GM23338 (cell line): ENCODE measurements around the gene LRRC10B.

Source experiments
- EZH2 ChIP-seq: fragments of 200-600 bp; sonication (generic); IDR thresholded peaks from one replicate; pipeline ENCODE4 v1.8.0; 2017; ENCODE audit warnings: antibody characterized with exemption, mild to moderate bottlenecking, low read depth; ENCODE audit not compliant: unreplicated experiment
- EZH2phosphoT487 ChIP-seq: fragments of 200-600 bp; sonication (generic); IDR thresholded peaks from one replicate; pipeline ENCODE4 v1.8.1; 2018; ENCODE audit warnings: antibody characterized with exemption; ENCODE audit not compliant: unreplicated experiment
- POLR2AphosphoS5 ChIP-seq: IDR thresholded peaks from 2 replicates; pipeline ENCODE4 v1.6.1; 2016; ENCODE audit warnings: antibody characterized with exemption, low read depth
- TF ChIP-seq, protein P1 (sequence below), 2 experiments: fragments of 200-600 bp in 1 of 2; sonication (generic) in 1 of 2; conservative IDR thresholded peaks; 2 replicates each; pipeline versions ENCODE4 v1.5.1 to v1.6.1; 2016 to 2017; ENCODE audit warnings: antibody characterized with exemption in 2 of 2, low read depth in 2 of 2, mild to moderate bottlenecking in 2 of 2, moderate library complexity in 1 of 2
- TF ChIP-seq, protein P2 (sequence below): IDR thresholded peaks from one replicate; pipeline ENCODE4 v1.6.1; 2018; ENCODE audit warnings: antibody characterized with exemption; ENCODE audit not compliant: unreplicated experiment

DNA sequence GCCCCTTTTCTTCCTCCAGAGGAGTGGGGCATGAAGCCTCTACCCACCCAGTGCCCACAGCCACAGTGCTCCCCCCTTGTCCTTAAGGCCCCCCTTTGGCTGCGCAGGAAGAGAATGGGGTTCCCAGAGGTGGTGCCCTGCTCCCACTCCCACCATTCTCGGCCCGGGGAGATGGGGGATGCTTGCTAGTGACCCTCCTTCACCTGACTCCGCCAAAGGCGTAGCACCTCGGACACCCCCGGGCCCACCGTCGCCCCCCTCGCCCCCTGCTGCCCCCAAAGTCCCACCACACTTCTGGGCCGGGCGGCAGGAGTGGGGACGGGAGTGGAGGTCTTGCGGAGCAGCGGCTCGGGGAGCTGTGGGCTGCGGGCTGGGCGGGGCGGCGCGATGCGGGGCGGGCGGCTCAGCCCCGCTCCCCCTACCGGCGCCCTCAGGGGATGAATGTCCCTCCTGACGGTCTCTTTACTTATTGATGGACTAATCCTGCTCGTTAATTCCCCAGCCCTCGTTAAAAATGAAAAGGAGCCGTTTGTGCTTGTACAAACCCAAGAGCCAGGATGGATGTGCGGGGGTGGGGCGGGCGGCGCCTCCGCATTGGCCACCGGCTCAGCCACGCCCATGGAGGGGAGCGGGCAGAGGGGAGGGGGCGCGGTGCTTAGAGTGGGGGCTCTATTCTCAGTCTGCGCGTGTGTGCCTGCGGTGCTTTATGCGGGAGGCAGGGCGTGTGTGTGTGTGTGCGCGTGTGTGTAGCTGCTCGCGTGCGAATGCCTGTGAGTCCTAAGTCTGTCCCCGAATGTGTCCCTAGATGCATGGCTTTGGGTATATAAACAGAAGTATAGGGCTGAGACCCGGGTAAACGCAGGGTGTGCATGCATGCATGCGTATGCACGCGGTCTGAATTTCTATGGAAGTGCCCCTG lies 46.8 kb downstream of the LRRC10B start:
- TF ChIP-seq, protein P1, sequence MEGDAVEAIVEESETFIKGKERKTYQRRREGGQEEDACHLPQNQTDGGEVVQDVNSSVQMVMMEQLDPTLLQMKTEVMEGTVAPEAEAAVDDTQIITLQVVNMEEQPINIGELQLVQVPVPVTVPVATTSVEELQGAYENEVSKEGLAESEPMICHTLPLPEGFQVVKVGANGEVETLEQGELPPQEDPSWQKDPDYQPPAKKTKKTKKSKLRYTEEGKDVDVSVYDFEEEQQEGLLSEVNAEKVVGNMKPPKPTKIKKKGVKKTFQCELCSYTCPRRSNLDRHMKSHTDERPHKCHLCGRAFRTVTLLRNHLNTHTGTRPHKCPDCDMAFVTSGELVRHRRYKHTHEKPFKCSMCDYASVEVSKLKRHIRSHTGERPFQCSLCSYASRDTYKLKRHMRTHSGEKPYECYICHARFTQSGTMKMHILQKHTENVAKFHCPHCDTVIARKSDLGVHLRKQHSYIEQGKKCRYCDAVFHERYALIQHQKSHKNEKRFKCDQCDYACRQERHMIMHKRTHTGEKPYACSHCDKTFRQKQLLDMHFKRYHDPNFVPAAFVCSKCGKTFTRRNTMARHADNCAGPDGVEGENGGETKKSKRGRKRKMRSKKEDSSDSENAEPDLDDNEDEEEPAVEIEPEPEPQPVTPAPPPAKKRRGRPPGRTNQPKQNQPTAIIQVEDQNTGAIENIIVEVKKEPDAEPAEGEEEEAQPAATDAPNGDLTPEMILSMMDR (conservative IDR thresholded peaks at IDR 0.05; ENCODE audit: low read depth in 2 of 2): peak in 1 of 2 experiments; percentile 37; a peak in 2 of 4 replicates
- TF ChIP-seq, protein P2, sequence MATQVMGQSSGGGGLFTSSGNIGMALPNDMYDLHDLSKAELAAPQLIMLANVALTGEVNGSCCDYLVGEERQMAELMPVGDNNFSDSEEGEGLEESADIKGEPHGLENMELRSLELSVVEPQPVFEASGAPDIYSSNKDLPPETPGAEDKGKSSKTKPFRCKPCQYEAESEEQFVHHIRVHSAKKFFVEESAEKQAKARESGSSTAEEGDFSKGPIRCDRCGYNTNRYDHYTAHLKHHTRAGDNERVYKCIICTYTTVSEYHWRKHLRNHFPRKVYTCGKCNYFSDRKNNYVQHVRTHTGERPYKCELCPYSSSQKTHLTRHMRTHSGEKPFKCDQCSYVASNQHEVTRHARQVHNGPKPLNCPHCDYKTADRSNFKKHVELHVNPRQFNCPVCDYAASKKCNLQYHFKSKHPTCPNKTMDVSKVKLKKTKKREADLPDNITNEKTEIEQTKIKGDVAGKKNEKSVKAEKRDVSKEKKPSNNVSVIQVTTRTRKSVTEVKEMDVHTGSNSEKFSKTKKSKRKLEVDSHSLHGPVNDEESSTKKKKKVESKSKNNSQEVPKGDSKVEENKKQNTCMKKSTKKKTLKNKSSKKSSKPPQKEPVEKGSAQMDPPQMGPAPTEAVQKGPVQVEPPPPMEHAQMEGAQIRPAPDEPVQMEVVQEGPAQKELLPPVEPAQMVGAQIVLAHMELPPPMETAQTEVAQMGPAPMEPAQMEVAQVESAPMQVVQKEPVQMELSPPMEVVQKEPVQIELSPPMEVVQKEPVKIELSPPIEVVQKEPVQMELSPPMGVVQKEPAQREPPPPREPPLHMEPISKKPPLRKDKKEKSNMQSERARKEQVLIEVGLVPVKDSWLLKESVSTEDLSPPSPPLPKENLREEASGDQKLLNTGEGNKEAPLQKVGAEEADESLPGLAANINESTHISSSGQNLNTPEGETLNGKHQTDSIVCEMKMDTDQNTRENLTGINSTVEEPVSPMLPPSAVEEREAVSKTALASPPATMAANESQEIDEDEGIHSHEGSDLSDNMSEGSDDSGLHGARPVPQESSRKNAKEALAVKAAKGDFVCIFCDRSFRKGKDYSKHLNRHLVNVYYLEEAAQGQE: no peak
- 0 out of 2 replicates have a peak, but pooled peaks have one; percentile 32 for TF ChIP-seq POLR2AphosphoS5
- TF ChIP-seq EZH2phosphoT487: no peak
- TF ChIP-seq EZH2: no peak
